ENCODE results near the gene CMTM8. TPM values are rescaled to one million over a fixed set of nuclear protein-coding genes. Genes with fewer than 3 reads are reported as not detected.

CMTM8 gene
- total and polyA plus RNA-seq, 11 donors = 1.7 to 12.1 (median 3.6) TPM

- Histone ChIP-seq H3K36me3 (no peaks in the 10 kb centered on the region), H3K27ac (peak overlapping the region in 1 of 12 donors; percentile 30), H3K9me3 (no peaks in the 10 kb centered on the region), H3K27me3 (no peaks in the 10 kb centered on the region), H3K4me3 (peak overlapping the region in 1 of 12 donors; percentile 27), H3K4me1 (peaks cover 0 to 29% (median 9%) of the 10 kb centered on the region in 12 donors)
- WGBS, 4 donors = 22 to 47% (median 31%) methylated on average over 16 of the region's 16 CpGs
- no peak for TF ChIP-seq POLR2A (IDR thresholded peaks at IDR 0.05)
- TF ChIP-seq CTCF (IDR thresholded peaks at IDR 0.05) = no peak
- DNase-seq (peak in 1 of 5 donors; percentile 54), ATAC-seq (peak in 3 of 4 donors; percentile 73 to 91 (median 84))
- intact Hi-C loops (cut with DNase I) = no loop called here
These were observed 82.8 kb downstream of the CMTM8 start for GRCh38 chr3:32321095-32321790.

DNA sequence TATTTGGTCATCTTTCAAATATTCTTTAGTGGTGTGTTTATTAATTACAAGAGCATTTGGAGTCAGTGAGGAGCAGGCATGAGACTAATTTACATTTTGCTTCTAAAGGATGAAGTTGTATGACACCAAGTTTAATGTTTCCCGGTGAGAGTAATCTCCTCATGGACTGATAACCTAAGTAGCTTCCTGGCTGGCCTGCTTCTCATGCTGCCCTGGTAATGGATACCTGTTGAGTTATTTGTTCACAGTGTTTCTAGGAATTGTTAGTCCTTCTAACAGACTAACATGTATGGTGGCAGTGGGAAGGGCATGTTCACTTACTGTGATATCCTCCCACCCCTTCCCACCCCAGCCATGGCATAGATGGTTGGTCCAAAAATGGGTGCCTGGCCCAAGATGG, 83.8 kb downstream of the CMTM8 start:
- TF ChIP-seq POLR2A (IDR thresholded peaks at IDR 0.05) (no peak), CTCF (IDR thresholded peaks at IDR 0.05) (no peak)
- peaks cover 0 to 29% (median 9%) of the 10 kb centered on the region in 12 donors for H3K4me1 ChIP-seq
- no peaks in the 10 kb centered on the region for H3K36me3 ChIP-seq
- no peaks in the 10 kb centered on the region for H3K27me3 ChIP-seq
- no peak overlapping the region for H3K27ac ChIP-seq
- no peak for DNase-seq
- H3K9me3 ChIP-seq = no peaks in the 10 kb centered on the region
- ATAC-seq = no peak
- no peak overlapping the region for H3K4me3 ChIP-seq
- intact Hi-C loops (cut with DNase I) = no loop called here
- WGBS, 4 donors = 42 to 67% (median 49%) methylated on average over 1 of the region's 1 CpG

DNA sequence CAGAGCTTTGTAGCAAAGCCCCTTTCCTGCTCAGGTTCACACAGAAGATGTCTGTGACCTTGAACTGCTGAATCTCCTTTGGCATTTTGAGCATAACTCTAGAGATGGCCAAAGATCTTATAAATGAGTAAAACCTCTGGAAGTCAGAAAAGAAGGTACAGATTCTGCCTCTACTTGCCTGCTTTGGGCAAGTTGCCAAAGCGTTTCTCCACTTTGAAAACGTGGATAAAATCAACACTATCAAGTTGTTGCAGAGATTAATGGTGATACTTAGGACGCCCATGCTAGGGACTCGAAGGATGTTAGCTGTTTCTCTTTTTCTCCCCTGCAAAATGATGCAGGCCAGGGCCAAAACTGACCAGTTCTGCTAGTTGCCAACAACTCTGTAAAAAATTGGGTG, 85.1 kb downstream of the CMTM8 start:
- TF ChIP-seq POLR2A (IDR thresholded peaks at IDR 0.05) (no peak), CTCF (IDR thresholded peaks at IDR 0.05) (no peak)
- ATAC-seq = no peak
- Histone ChIP-seq H3K36me3 (no peaks in the 10 kb centered on the region), H3K9me3 (no peaks in the 10 kb centered on the region), H3K27ac (no peak overlapping the region), H3K4me1 (peaks cover 0 to 29% (median 9%) of the 10 kb centered on the region in 12 donors), H3K27me3 (no peaks in the 10 kb centered on the region), H3K4me3 (no peak overlapping the region)
- DNase-seq = no peak
- WGBS, 4 donors = 66 to 71% (median 68%) methylated on average over 4 of the region's 4 CpGs
- intact Hi-C loops (cut with DNase I) = no loop called here

DNA sequence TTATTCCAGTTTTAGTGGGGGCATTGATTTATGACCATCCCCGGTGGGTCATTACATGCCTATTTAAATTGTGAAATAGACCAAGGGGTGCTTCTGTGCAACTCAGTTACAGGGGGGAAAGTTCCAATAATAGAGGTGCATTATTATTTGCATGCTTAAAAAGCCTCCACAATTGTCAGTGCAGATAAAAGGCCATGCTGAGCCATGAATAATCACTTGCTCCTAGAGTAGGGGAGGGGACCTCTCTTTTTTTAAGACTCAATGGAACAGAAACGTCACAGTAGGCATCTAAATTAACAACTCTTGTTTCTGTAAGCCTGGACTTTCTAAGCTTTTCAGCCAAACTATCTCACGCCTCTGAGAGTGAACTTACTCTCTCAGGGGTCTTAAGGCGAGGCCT, 86.7 kb downstream of the CMTM8 start:
- no peaks in the 10 kb centered on the region for H3K9me3 ChIP-seq
- no peaks in the 10 kb centered on the region for H3K27me3 ChIP-seq
- H3K27ac ChIP-seq = no peak overlapping the region
- H3K4me3 ChIP-seq = no peak overlapping the region
- ATAC-seq (no peak), DNase-seq (no peak)
- TF ChIP-seq CTCF (IDR thresholded peaks at IDR 0.05) = no peak
- no peak for TF ChIP-seq POLR2A (IDR thresholded peaks at IDR 0.05)
- H3K4me1 ChIP-seq = peaks cover 0 to 29% (median 9%) of the 10 kb centered on the region in 12 donors
- intact Hi-C loops (cut with DNase I) = no loop called here
- 90 to 97% (median 91%) methylated on average over 4 of the region's 4 CpGs for WGBS, 4 donors
- no peaks in the 10 kb centered on the region for H3K36me3 ChIP-seq
